HFF-Myc (cell line): ENCODE data around the gene FILIP1L.

Experiments used
- DNase-seq: peaks from one replicate; pipeline ENCODE4 v3.0.0-alpha.2; 2011; ENCODE audit warnings: low read depth; ENCODE audit errors: extremely low read depth
- H3K4me3 ChIP-seq: replicated peaks from 2 replicates; pipeline ENCODE4 v1.5.1; 2011; ENCODE audit warnings: low read depth, mild to moderate bottlenecking, control low read depth, low read length
- CTCF ChIP-seq: IDR thresholded peaks from 2 replicates; pipeline ENCODE4 v1.5.1; 2012; ENCODE audit warnings: mild to moderate bottlenecking, low read depth, low read length, control low read depth; ENCODE audit errors: missing control alignments

Gene FILIP1L

DNA sequence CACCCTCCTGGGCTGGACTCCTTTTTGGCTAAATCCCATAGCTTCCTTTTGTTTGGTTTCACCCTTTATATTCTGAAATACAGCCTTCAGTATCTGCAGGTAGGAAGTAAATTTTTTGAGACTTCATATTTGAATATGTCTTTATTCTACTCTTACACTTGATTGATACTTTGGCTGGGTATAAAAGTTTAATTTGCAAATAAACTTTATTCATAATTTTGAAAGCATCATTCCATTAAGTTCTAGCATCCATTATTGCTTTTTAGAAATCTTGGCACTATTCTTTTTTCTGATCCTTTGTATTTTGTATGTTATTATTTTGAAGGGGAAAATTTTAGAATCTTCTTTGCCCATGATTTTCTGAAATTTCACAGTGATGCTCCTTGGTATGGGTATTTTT, 41.3 kb upstream of the FILIP1L start:
- no peak for DNase-seq
- H3K4me3 ChIP-seq, result no peak overlapping the region
- TF ChIP-seq CTCF, result no peak

DNA sequence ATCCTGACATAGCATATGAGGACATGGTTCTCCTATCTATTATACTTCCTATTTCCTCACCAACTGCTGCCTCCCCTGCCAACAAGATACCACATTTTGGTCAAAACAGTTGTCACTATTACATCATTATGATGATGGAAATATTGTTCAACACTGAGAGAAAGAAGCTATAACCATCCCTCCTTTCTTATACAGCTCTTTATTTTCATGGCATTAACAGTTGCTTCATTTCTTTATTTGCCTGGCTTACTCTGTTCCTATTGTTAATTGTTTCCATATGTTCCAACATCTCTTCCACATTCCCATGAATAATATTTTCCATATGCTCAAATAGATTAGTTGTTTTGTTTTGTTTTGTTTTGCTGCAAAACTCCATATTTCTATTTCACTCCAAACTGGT, 40.8 kb upstream of the FILIP1L start:
- no peak overlapping the region for H3K4me3 ChIP-seq
- no peak for DNase-seq
- no peak for TF ChIP-seq CTCF

GRCh38 chr3:100154171-100154570, 39.9 kb upstream of the FILIP1L start:
- no peak for DNase-seq
- no peak for TF ChIP-seq CTCF

DNA sequence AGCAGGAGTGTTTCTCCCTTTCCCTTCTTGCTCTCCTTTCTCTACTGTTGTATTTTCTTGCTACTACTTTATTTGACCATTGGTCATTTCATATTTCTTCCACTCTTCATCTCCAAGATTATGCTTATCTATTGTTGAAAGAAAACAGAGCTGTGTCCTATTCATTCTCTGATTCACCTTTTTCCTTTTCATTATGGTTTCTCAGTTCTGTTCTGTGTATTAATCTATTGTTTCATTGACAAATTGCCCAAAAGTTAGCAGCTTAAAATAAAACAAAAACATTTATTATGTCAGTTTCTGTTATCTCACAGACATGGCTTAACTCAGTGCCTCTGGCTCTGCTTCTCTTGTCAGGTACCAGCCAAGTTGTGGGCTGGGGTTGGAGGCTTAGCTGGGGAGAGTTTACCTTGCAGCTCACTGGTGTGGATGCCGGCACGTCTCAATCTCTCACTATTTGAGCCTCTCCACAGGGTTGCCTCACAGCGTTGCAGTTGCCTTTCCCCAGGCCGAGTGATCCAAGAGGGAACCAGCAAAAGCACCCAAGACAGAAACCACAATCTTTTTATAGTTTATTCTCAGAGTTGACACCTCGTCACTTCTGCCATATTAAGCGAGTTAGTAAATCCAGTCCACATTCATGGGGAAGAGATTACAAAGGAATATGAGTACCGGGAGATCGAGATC, 36.9 kb upstream of the FILIP1L start:
- TF ChIP-seq CTCF, result no peak
- no peak overlapping the region for H3K4me3 ChIP-seq
- no peak for DNase-seq

More at GRCh38 chr3:100154171-100154570, 39.9 kb upstream of the FILIP1L start:
- no peak overlapping the region for H3K4me3 ChIP-seq

GRCh38 chr3:100150473-100150872, 36.2 kb upstream of the FILIP1L start:
- DNase-seq, result no peak
- no peak for TF ChIP-seq CTCF
- no peak overlapping the region for H3K4me3 ChIP-seq

DNA sequence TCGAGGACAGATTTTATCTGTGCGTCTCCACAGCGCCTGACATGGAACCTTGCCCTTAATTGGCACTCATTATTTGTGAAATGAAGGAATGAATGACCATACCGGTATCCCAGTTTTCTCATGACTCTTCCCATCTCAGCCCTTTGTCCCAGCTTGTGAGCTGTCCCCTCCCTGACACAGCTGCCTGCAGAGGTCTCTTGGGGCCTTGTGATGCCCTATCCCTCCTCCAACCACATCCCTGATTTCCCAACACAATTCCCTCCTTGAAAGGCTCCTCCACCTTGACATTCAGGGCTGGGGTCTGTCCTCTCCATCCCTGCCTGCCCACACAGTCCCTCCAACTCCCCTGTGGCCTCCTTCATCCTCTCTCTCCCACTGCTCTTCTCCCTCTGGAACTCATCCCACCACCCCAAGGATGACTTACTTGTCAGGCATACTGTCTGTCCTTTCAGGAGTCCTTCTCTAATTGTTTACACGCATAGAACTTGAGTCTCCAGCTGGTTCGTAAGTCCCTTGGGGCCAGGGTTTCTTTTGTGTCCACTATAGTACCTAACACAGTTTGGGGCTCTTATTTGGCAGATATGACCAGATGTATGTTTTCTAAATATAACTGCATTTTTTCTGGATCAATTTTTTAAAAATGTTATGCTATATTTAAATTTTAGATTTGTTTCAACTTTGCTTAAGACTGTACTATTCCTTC, 35.6 kb upstream of the FILIP1L start:
- no peak for TF ChIP-seq CTCF
- DNase-seq, result no peak
- no peak overlapping the region for H3K4me3 ChIP-seq
